Measurements from ENCODE around the gene TCF21.
"Not testable (repeated sequence)": the region's sequence is repeated elsewhere in the genome, so short reads cannot be mapped to it uniquely, and the experiment has no call there.

TCF21 gene

DNA sequence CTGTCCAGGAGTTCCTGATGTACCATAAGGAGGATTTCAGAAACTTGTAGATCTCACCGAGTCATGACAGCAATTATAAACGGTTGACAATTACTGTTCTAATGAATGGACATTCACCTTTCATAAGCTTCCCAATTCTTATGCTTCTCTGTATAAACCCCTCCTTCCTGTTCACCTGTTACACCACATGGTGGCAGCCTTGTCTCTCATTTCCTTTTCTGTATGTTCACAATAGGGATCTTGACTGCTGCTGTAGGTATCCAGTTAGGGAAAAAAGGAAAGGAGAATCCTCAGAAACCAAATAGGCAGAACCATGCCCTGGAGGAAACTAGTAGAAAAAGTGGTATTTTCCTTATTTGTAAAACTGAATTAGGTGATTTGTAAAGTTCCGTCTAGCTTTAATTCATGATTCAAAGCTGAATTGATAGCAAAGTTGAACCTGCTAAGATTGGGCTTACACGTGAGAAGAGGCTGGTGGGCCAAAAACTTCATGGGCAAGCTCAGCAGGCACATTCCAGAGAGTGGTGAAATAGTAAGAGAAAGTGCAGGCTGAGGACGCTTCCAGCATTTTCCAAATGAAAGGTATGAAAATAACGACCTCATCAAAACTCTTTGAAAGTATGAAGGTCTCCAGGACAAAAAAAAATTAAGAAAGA, 35.2 kb downstream of the TCF21 start:
- DNase-seq (ENCODE audit: low read depth, low spot score), result peak; percentile 19

DNA sequence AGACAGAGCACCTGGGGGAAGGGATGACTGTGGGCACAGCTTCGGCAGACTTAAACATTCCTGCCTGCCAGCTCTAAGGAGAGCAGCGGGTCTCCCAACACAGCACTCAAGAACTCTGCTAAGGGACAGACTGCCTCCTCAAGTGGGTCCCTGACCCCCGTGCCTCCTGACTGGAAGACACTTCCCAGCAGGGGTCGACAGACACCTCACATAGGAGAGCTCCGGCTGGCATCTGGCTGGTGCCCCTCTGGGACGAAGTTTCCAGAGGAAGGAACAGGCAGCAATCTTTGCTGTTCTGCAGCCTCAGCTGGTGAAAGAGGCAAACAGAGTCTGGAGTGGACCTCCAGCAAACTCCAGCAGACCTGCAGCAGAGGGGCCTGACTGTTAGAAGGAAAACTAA, 42.3 kb downstream of the TCF21 start:
- not testable (repeated sequence) for DNase-seq (ENCODE audit: low read depth, low spot score)

DNA sequence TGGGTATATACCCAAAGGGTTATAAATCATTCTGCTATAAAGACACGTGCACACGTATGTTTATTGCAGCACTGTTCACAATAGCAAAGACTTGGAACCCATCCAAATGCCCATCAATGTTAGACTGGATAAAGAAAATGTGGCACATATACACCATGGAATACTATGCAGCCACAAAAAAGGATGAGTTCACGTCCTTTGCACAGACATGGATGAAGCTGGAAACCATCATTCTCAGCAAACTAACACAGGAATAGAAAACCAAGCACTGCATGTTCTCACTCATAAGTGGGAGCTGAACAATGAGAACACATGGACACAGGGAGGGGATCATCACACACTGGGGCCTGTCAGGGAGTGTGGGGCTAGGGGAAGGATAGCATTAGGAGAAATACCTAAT, 47.4 kb downstream of the TCF21 start:
- DNase-seq (ENCODE audit: low read depth, low spot score), result not testable (repeated sequence)

GRCh38 chr6:133937909-133938308, 49.0 kb downstream of the TCF21 start:
- no peak for DNase-seq (ENCODE audit: low read depth, low spot score)

GRCh38 chr6:133938533-133938932, 49.6 kb downstream of the TCF21 start:
- DNase-seq (ENCODE audit: low read depth, low spot score), result no peak

- DNase-seq (ENCODE audit: low read depth, low spot score), result no peak
Measured at GRCh38 chr6:133939778-133940667, 51.1 kb downstream of the TCF21 start.

Measured in activated naive CD8-positive, alpha-beta T cell treated with anti-CD3 and anti-CD28 coated beads, Interleukin-2, amount 50 U/mL, for 16 hours (primary cell).